Stimulated activated CD4-positive, alpha-beta T cell treated with anti-CD3 and anti-CD28 coated beads, Interleukin-4, amount 100 ng/mL, for 48 hours (primary cell): ENCODE measurements around the gene NME3.

Experiments
- DNase-seq, 2 donors: peaks; one replicate each; pipeline ENCODE4 v3.0.0-alpha.2; 2020; ENCODE audit warnings: low read depth in 2 of 2

The NME3 gene

DNA sequence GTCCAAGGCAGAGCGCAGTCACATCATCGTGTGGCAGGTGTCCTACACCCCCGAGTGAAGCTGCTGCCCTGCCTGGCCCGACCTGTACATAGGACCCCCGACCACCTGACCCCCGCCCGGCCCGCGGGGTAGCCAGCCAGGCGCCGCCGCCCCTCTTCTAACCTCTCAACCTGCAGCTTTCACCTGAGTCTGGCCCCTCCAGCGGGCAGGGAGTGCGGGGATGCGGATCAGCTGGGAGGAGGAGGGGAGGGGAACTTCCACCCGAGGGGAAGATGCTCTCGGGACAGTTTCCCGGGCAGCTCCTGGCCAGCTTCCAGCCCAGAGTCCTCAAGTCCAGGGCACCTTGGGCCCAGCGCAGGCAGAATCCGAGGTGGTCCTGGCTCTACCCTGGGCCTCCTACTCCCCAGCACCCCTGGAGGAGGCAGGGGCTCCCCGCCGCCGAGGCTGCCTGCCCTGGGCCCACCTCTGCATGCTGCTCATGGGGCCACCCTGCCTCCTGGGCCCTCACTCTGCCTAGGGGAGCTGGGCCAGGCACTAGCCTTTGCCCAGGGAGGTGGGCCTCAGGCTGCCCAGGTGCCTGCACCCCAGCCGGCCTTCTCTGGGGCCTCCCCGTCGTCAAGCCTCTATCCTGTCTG is 2.5 kb downstream of the NME3 start:
- DNase-seq, result no peak

DNA sequence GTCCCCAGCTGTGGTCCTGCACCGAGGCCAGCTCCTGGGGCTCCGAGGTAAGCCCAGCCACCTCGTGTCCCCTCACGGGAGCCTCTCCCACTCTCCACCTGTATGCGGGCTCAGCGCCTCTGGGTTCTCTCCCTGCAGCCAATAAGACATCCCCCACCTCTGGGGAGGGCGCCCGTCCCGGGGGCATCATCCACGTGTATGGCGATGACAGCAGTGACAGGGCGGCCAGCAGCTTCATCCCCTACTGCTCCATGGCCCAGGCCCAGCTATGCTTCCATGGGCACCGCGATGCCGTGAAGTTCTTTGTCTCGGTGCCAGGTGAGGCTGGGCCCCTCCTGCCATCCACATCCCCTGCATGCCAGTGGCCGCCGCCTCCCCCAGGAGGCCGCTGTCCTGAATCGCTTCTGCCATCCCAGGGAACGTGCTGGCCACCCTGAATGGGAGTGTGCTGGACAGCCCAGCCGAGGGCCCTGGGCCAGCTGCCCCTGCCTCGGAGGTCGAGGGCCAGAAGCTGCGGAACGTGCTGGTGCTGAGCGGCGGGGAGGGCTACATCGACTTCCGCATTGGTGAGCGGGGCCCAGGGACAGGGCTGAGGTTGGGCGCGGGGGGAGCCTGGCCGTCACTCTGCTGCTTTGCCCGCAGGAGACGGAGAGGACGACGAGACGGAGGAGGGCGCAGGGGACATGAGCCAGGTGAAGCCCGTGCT is 3.1 kb downstream of the NME3 start:
- DNase-seq, result no peak

DNA sequence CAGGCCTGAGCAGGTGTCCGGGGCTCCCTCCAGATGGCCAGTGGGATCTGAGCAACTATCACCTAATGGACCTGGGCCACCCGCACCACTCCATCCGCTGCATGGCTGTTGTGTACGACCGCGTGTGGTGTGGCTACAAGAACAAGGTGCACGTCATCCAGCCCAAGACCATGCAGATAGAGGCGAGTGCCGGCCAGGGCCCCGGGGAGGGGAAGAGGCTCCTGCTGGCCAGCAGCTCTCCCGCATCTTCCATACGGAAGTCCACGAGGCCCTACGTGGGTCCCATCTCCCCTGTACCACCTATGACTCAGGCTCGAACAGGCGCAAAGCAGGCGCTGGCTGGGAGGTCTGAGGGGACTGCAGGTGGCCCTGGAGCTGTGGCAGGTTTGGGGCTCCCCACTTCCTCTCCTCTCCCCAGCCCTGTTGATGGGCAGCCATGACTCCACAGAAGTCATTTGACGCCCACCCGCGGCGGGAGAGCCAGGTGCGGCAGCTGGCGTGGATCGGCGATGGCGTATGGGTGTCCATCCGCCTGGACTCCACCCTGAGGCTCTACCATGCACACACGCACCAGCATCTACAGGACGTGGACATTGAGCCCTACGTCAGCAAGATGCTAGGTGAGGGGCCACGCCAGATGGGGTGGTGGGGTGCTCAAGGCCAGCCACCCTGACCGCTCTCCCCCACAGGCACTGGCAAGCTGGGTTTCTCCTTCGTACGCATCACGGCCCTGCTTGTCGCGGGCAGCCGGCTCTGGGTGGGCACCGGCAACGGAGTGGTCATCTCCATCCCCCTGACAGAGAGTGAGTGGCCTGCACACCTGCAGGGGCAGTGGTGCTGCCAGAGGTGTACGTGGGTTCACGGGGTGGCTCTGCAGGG is 4.0 kb downstream of the NME3 start:
- no peak for DNase-seq

DNA sequence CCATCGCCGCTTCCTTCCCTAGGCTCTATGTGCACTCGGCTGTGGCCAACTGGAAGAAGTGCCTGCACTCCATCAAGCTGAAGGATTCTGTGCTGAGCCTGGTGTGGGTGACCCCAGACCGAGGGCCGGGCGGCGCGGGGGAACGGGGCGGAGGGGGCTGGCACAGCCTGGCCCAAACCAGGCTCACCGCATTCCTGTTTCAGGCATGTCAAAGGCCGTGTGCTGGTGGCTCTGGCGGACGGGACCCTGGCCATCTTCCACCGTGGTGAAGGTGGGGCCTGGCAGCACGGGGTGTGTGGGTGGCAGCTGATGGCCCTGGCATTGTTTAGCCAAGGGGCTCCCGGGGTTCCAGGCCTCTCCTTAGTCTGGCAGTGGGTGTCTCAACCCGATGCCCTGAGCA is 4.6 kb downstream of the NME3 start:
- no peak for DNase-seq

DNA sequence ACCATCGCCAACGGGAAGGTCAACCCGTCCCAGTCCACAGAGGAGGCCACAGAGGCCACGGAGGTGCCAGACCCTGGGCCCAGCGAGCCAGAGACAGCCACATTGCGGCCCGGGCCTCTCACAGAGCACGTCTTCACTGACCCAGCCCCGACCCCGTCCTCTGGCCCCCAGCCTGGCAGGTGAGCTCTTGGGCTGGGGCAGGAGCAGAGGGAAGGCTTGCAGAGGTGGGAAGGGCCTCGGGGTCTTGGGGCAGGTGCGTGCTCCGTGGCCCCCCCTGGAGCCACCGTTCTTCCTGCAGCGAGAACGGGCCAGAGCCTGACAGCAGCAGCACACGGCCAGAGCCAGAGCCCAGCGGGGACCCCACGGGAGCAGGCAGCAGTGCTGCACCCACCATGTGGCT is 5.1 kb downstream of the NME3 start:
- no peak for DNase-seq

DNA sequence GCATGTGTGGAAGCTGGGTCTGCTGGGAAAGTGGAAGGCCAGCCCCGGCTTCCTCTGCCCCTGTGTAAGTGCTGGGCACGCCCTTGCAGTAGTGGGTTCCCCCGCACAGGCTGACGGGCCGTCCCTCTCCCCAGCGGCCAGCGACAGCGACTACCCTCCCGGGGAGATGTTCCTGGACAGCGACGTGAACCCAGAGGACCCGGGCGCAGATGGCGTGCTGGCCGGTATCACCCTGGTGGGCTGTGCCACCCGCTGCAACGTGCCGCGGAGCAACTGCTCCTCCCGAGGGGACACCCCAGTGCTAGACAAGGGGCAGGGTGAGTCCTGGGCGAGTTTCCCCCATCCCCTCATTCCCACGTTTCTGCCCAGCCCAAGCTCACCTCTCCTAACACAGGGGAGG is 5.5 kb downstream of the NME3 start:
- no peak for DNase-seq

DNA sequence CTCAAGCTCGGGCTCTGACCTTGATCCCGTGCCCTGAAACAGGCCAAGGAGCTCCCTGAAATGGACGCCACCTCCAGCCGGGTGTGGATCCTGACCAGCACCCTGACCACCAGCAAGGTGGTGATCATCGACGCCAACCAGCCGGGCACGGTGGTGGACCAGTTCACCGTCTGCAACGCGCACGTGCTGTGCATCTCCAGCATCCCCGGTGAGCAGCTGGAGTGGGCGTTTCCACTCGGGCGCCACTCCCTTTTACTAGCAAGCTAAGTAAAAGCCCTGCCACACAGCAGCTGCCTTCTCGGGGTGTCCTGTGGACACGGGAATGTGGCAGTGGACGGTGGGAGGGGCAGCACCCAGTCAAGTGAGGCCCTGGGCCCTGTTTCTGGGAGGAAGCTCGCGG is 6.4 kb downstream of the NME3 start:
- DNase-seq, result no peak

DNA sequence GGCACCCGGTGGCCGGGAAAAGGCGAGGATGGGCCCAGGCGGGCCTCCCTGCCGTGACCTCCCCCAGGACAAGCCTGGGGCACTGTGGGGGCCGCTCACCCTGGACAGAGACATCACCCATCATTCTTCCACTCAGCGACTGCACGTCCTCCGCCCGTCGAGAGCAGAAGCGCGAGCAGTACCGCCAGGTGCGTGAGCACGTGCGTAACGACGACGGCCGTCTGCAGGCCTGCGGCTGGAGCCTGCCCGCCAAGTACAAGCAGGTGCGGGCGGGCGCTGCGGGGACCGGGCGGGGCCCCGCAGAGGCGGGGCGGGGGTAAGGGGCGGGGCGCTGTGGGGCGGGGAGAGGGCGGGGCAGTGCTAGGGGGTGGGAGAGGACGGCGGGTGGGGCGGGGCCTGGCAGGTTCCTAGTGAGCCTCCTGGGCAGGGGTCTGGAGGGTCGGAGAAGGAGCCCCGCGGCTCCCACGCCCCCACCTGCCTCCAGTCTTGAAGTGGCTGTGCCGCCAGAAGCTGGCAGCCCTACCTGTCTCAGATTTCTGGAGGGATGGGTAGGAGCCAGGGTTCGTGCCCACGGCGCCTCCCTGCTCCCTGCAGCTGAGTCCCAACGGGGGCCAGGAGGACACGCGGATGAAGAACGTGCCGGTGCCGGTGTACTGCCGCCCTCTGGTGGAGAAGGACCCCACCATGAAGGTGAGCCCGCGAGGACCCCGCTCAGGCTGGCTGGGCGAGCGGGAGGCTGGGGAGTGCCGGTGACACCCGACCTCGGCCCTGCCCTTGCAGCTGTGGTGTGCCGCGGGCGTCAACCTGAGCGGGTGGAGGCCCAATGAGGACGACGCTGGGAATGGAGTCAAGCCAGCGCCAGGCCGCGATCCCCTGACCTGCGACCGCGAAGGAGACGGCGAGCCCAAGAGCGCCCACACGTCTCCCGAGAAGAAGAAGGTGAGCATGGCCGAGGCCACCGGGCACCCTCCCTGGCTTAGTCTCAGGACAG is 7.5 kb downstream of the NME3 start:
- DNase-seq, result no peak

DNA sequence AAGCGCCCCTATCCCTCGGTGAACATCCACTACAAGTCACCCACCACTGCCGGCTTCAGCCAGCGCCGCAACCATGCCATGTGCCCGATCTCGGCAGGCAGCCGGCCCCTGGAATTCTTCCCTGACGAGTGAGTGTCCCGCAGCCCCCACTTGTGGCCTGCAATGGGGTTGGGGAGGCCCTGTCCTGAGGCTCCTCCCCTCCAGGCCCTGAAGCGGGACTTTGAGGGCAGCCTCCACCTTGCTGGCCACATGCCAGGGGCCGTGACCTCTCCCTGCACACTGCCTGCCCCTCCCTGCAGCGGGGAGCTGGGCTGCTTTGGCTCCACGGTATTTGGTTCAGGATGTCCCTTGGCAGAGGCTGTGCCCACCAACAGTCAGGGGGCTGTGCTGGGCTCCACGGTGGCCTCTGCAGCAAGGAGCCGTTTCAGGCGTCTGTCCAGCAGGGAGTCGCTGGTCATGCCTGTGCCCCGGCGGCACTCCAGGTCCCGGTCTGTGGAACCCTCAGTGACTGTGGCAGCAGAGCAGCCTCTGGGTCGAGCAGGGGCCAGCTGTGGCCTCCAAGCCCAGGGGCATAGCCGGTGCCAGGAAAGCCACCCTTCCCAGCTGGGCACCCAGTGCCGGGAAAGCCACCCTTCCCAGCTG is 8.3 kb downstream of the NME3 start:
- DNase-seq, result no peak

DNA sequence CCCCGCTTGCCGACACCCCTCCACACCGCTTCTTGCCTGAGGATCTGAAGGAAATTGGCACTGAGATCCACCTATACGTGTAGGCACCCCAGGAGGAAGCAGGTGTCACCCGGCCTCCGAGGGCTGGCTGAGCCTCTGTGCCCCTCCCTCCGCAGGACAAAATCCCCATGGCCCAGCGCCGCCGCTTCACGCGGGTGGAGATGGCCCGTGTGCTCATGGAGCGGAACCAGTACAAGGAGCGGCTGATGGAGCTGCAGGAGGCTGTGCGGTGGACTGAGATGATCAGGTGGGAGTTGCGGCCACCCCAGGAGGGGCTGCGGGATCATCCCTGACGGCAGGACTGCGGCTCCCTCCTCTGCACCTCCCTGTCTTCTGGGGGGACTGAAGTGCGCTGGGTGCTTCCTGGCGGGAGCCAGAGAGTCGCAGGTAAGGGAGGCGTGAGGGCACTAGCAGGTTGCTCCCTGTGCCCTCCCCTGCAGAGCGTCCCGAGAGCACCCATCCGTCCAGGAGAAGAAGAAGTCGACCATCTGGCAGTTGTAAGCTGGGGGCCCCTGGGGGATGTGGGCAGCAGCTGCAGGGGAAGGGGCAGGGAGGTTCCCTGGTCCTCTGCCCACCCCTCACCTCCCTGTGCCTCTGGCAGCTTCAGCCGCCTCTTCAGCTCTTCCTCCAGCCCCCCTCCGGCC is 9.0 kb downstream of the NME3 start:
- no peak for DNase-seq

DNA sequence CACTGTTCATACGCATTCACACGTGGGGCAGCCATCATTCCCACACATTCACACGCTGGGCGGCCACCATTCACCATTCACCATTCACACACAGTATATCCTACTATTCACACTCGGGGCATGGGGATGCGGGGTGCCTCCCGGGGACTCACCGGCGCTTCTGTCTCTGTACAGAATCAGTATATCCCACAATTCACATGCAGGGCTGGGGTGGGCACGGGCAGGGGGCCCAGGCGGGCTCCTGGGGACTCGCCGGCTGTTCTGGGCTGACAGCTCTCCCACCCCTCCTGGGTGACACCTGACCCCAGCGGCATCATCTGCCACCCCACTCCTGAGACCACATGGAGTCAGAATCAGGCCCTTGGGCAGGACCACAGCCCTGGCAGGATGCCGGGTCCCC is 9.6 kb downstream of the NME3 start:
- no peak for DNase-seq

DNA sequence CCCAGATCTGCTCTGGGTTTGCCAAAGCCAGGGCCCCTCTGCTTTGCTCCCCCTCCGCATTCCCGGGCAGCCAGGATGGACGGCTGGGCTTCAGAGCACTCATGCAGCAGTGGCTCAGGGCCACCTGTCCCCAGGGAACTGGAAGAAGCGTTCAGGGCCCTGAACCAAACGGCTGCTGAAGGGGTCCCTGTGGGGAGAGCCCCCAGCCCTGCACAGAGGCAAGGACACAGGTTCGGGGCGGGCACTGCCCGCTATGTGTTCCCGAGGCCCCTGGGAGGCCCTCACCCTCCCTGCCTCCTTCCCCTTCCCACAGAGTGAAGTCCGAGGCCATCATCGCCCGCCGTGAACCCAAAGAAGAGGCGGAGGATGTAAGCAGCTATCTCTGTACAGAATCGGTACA is 10.4 kb downstream of the NME3 start:
- no peak for DNase-seq

DNA sequence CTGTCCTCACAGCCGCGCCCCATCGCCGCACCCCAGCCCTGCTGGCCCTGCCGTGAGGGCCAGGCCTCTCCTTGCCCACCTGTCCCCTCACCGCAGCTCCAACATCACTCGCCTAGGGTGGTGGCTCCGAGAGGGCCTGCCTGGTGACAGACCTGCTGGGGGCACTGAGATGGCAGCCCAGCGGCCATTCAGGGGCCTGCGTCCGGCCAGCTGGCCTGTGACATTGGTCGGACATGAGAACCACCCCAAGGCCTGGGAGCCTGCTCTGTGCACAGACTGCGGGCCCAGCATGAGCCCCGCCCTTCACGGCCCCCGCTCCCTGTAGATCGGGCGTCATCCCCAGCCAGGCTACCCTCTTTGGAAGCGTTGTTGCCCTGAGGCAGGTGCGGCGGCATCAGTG is 11.8 kb downstream of the NME3 start:
- DNase-seq, result no peak

DNA sequence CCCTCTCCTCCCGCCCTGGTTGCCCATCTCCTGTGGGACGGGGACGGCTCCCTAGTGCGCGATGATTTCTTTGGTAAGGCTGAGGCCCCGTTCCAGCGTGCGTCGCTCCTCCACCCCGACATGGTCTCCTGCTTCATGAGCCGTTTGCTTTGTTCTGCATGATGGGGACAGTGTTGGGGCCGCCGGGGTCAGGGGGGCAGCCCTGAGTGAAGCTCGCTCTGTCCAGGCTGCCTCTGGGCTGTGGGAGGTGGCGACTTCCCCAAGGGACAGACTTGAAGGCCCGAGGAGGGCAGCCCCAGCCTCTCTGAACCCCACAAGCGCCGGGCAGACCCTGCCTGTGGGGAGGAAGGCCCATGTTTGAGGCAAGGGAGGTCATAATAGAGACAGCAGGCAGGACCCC is 12.4 kb downstream of the NME3 start:
- no peak for DNase-seq

DNA sequence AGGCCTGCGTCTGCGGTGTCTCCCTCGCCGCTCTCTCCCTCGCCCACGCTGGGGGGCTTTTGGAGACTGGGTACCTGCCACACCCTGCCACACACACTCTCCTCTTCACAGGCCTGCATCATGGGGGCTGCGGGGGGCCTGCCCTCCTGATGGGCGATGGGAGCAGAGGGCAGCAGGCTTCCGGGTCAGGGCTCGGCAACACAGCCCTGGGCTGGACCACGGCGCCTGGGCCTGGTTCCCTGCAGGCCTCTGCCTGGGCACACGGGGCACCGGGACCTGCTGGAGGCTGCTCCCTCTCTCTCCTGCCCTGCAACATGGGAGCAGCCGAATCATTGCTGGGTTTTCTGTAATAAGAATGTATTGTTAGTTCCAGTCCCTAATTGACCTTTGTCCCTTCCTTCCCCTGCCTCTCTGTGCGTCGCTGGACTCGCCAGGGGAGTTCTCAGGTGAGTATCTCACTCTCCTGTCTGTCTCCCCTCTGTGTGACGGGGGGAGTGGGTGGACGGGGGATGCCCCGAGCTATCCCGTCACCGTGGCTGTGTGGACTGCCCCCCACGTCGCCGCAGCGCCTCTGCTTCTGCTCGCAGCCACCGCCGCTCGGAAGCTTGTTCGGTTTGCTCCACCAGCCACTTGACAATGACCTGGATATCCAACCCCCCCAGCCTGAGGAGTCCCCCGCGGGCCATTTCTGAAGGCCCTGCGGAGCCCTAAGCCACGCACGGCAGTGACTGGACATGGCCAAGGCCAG is 13.5 kb downstream of the NME3 start:
- no peak for DNase-seq

DNA sequence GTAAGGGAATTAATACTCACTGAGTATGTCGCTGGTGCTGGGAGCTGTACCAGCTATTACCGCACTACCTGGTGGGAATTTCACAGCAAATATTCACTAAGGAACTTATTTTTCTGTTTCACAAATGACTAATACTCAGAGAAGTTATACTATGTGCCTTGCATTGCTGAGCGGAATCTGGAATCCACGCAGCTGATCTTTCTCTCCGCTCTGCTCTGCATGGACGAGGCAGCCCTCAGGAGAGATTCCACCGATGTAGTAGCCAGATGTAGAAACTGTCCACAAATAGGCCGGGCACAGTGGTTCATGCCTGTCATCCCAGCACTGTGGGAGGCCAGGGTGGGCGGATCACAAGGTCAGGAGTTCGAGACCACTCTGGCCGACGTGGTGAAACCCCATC is 17.1 kb downstream of the NME3 start:
- DNase-seq, result no peak

DNA sequence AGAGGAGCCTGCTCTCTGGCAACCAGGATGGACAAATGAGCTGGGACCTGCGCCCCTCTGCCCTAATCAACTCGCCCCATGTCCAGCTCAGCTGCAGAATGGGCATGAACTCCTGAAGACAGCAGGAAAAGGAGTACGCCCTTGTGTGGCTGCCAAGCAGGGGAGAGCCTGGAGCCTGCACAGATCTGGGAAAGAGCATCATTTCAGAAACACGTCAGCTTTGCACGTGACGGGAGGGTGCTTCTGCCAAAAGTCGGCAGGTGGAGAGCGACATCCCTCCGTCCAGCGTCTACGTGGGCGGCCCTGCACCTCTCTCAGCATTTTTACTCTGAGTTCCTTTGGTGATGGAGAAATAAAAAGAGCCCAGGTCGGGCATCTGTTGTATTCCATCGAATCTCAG is 18.5 kb downstream of the NME3 start:
- DNase-seq, result no peak

DNA sequence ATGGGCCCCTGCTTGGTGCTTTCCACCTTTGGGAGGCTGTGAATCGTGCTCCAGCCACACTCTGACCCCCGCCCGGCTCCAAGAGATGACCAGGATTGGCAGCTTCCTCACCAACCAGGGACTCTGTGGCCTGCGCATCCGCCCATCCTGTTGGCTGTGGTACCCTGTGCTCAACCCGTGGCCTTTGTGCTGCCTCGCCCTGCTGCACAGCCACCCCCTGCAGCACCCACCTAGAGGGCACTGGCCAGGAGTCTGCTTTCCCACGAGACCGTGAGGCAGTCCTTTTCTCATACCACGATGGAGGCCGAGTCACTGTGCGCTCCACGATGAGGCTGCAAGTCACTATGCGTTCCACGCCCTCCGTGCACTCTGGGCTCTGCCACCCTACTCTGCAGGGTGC is 19.4 kb downstream of the NME3 start:
- DNase-seq, result no peak

DNA sequence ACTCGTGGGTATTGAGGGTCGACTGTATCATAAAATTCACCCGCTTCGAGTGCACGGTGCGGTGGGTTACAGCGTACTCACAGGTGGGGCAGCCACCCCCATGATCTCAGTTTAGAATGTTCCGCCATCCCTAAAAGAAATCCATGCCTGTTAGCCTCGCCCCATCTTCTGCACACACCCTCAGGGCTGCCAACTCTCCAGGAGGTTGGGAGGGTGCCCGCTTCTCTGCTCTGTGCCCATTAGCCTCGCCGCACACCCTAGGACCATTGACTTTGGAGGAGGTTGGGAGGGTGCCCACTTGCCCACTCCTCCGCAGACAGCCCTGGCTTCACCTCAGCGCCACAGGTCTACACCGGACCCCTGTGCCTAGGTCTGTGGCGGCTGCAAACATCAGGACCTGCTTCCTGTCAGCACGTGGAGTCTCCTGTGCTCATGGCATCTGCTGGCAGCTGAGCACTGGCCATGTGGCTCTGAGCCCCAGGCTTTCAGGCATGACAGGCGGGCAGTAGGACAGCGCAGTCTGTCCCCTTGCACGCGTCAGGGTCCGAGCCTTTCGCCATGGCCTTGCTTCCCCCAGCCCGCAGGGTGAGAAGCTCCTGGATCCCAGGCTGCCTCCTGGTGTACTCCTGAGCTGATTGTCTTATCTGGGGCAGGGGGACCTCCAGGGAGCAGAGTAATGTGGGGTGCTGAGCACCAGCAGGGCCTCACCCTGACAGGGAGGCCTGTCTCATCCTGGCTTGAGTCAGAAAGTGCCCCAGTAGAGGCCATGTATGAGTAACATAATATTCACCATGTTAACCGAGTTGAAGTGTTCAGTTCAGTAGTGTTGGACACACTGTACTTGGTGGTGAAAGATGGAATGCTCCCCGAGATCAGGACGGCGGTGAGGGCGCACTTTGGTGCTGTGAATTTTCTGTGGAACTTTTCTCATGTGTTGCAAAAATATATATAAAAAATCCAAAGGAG is 21.9 kb downstream of the NME3 start:
- DNase-seq, result no peak
